Subcutaneous adipose tissue (tissue), 4 donors: ENCODE measurements around the gene IPO13. TPM values are rescaled to one million over a fixed set of nuclear protein-coding genes. Genes with fewer than 3 reads are reported as not detected.

Experiments used
- CTCF ChIP-seq: fragments of 450-650 bp; IDR thresholded peaks from one replicate; pipeline ENCODE4 v1.5.1; 2016; ENCODE audit warnings: low read depth, mild to moderate bottlenecking, control low read depth, antibody characterized with exemption, moderate library complexity
- total RNA-seq, 4 donors: library from RNA; depleted of rRNA; stranded (reverse); fragments of >200 nt; gene quantifications; one replicate each; pipeline ENCODE4 v1.1.0, GENCODE V29; 2016

Gene IPO13
- total RNA-seq, 4 donors from 2014 or later, result 17.4 to 18.2 (median 17.8) TPM

GRCh38 chr1:43993206-43993914, 46.6 kb downstream of the IPO13 start:
- TF ChIP-seq CTCF, result no peak

GRCh38 chr1:43994071-43994470, 47.3 kb downstream of the IPO13 start:
- no peak for TF ChIP-seq CTCF

- TF ChIP-seq CTCF, result no peak
These were observed 48.3 kb downstream of the IPO13 start for GRCh38 chr1:43994794-43995790.

GRCh38 chr1:43995984-43996732, 49.4 kb downstream of the IPO13 start:
- TF ChIP-seq CTCF, result no peak

GRCh38 chr1:43996733-43997115, 50.0 kb downstream of the IPO13 start:
- TF ChIP-seq CTCF, result no peak

- TF ChIP-seq CTCF, result no peak
These were observed 50.7 kb downstream of the IPO13 start for GRCh38 chr1:43997295-43997999.
